Measurements from ENCODE around the gene NFATC1. TPM values are rescaled to one million over a fixed set of nuclear protein-coding genes. Genes with fewer than 3 reads are reported as not detected.

The NFATC1 gene
- polyA plus RNA-seq, 1 of the 3 experiments (the other 2 are of a cell fraction) = 0.02 TPM

DNA sequence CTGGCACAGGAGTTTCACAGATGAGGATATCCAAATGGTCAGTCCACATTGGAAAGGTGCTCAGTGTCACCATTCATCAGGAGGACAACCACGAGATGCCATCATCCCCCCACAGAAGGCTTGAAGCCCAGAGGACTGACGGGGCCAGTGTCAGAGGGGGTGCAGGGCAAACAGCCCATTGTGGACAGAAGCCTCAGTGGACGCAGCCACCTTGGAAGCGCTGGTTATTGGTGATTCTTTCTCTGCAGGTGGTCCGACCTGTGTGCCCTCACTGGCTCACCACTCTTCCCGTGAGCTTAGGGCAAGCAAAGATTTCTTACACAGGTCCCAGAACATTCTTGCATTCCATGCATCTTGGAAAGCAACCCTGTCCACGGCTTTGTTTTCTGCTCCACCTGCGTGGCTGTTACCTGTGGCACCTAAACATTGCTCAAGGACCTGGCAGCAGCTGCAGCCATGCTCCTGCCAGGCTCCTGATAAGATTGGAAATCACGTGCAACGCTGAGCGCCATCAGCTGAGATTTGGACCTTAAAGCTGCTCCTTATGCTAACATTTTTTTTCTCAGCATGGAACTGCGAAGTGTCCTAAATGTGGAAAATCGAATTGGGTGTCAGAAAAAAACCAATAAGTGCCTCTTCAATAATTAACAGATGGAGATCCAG, 172.9 kb downstream of the NFATC1 start (continued):
- TF ChIP-seq, protein P1, sequence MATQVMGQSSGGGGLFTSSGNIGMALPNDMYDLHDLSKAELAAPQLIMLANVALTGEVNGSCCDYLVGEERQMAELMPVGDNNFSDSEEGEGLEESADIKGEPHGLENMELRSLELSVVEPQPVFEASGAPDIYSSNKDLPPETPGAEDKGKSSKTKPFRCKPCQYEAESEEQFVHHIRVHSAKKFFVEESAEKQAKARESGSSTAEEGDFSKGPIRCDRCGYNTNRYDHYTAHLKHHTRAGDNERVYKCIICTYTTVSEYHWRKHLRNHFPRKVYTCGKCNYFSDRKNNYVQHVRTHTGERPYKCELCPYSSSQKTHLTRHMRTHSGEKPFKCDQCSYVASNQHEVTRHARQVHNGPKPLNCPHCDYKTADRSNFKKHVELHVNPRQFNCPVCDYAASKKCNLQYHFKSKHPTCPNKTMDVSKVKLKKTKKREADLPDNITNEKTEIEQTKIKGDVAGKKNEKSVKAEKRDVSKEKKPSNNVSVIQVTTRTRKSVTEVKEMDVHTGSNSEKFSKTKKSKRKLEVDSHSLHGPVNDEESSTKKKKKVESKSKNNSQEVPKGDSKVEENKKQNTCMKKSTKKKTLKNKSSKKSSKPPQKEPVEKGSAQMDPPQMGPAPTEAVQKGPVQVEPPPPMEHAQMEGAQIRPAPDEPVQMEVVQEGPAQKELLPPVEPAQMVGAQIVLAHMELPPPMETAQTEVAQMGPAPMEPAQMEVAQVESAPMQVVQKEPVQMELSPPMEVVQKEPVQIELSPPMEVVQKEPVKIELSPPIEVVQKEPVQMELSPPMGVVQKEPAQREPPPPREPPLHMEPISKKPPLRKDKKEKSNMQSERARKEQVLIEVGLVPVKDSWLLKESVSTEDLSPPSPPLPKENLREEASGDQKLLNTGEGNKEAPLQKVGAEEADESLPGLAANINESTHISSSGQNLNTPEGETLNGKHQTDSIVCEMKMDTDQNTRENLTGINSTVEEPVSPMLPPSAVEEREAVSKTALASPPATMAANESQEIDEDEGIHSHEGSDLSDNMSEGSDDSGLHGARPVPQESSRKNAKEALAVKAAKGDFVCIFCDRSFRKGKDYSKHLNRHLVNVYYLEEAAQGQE (IDR thresholded peaks at IDR 0.05; ENCODE audit: low read depth, low read length) = no peak
- TF ChIP-seq ELF1 (IDR thresholded peaks at IDR 0.05) = no peak

DNA sequence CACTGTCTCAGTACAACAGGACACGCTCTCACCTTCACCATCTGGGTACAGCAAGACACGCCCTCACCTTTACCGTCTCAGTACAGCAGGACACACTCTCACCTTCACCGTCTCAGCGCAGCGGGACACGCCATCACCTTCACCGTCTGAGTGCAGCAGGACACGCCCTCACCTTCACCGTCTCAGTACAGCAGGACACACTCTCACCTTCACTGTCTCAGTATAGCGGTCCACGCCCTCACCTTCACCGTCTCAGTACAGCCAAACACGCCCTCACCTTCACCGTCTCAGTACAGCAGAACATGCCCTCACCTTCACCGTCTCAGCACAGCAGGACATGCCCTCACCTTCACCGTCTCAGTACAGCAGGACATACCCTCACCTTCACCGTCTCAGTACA, 174.0 kb downstream of the NFATC1 start:
- Histone ChIP-seq H3K4me3 (ENCODE audit: low read depth in 2 of 2, low read length in 1 of 2) (no peak overlapping the region), H3K4me2 (no peak overlapping the region)

More for the DNA sequence above, 174.0 kb downstream of the NFATC1 start:
- 33% methylated on average over 18 of the region's 18 CpGs for WGBS (ENCODE audit: low lambda C conversion rate)
- TF ChIP-seq RAD21 (IDR thresholded peaks at IDR 0.05; ENCODE audit: low read length) = no peak
- TF ChIP-seq TCF12 (IDR thresholded peaks at IDR 0.05) = no peak
- TF ChIP-seq, protein P2, sequence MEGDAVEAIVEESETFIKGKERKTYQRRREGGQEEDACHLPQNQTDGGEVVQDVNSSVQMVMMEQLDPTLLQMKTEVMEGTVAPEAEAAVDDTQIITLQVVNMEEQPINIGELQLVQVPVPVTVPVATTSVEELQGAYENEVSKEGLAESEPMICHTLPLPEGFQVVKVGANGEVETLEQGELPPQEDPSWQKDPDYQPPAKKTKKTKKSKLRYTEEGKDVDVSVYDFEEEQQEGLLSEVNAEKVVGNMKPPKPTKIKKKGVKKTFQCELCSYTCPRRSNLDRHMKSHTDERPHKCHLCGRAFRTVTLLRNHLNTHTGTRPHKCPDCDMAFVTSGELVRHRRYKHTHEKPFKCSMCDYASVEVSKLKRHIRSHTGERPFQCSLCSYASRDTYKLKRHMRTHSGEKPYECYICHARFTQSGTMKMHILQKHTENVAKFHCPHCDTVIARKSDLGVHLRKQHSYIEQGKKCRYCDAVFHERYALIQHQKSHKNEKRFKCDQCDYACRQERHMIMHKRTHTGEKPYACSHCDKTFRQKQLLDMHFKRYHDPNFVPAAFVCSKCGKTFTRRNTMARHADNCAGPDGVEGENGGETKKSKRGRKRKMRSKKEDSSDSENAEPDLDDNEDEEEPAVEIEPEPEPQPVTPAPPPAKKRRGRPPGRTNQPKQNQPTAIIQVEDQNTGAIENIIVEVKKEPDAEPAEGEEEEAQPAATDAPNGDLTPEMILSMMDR (IDR thresholded peaks at IDR 0.05) = no peak
- TF ChIP-seq ELF1 (IDR thresholded peaks at IDR 0.05) = no peak
- TF ChIP-seq, protein P3, sequence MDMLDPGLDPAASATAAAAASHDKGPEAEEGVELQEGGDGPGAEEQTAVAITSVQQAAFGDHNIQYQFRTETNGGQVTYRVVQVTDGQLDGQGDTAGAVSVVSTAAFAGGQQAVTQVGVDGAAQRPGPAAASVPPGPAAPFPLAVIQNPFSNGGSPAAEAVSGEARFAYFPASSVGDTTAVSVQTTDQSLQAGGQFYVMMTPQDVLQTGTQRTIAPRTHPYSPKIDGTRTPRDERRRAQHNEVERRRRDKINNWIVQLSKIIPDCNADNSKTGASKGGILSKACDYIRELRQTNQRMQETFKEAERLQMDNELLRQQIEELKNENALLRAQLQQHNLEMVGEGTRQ (IDR thresholded peaks at IDR 0.05; ENCODE audit: borderline replicate concordance, low read depth, low read length) = no peak
- no peak for TF ChIP-seq POLR2AphosphoS5 (IDR thresholded peaks at IDR 0.05; ENCODE audit: low read depth, low read length)
- TF ChIP-seq GABPA (IDR thresholded peaks at IDR 0.05; ENCODE audit: low read depth) = no peak
- no peak for TF ChIP-seq FOXM1 (IDR thresholded peaks at IDR 0.05; ENCODE audit: low read depth)
- TF ChIP-seq GATA2 (CRISPR knock-in tag; IDR thresholded peaks at IDR 0.05) = no peak
- TF ChIP-seq, protein P4, sequence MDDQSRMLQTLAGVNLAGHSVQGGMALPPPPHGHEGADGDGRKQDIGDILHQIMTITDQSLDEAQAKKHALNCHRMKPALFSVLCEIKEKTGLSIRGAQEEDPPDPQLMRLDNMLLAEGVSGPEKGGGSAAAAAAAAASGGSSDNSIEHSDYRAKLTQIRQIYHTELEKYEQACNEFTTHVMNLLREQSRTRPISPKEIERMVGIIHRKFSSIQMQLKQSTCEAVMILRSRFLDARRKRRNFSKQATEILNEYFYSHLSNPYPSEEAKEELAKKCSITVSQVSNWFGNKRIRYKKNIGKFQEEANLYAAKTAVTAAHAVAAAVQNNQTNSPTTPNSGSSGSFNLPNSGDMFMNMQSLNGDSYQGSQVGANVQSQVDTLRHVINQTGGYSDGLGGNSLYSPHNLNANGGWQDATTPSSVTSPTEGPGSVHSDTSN (IDR thresholded peaks at IDR 0.05) = no peak
- no peak for TF ChIP-seq JUND (IDR thresholded peaks at IDR 0.05)
- no peak for TF ChIP-seq FOSL2 (IDR thresholded peaks at IDR 0.05; ENCODE audit: borderline replicate concordance, low read depth)
- TF ChIP-seq RCOR1 (IDR thresholded peaks at IDR 0.05; ENCODE audit: low read length) = no peak
- no peak for TF ChIP-seq TEAD4 (IDR thresholded peaks at IDR 0.05; ENCODE audit: borderline replicate concordance, insufficient read depth)
- TF ChIP-seq, protein P5, sequence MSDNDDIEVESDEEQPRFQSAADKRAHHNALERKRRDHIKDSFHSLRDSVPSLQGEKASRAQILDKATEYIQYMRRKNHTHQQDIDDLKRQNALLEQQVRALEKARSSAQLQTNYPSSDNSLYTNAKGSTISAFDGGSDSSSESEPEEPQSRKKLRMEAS (IDR thresholded peaks at IDR 0.05; ENCODE audit: low read depth) = no peak
- no peak for TF ChIP-seq NFIC (IDR thresholded peaks at IDR 0.05; ENCODE audit: borderline replicate concordance)
- TF ChIP-seq TAF1 (IDR thresholded peaks at IDR 0.05; ENCODE audit: borderline replicate concordance, low read depth, low read length) = no peak
- TF ChIP-seq SMC3 (IDR thresholded peaks at IDR 0.05; ENCODE audit: low read depth, low read length) = no peak
- TF ChIP-seq MXI1 (IDR thresholded peaks at IDR 0.05; ENCODE audit: low read depth, low read length) = no peak
- ChIA-PET POLR2A (no interaction called here), CTCF (no interaction called here)
- no peak overlapping the region for H3K9ac ChIP-seq
- no peak overlapping the region for H2AFZ ChIP-seq (ENCODE audit: low read depth)
- no peaks in the 10 kb centered on the region for H3F3A ChIP-seq (replicated peaks; ENCODE audit: insufficient read depth)
- DNase-seq = no peak
- H4K20me1 ChIP-seq (ENCODE audit: insufficient read depth) = no peaks in the 10 kb centered on the region
- H3K79me2 ChIP-seq (ENCODE audit: insufficient read depth) = no peaks in the 10 kb centered on the region
- H3K27ac ChIP-seq (ENCODE audit: low read depth in 2 of 2, low read length in 1 of 2) = no peak overlapping the region
- H3K27me3 ChIP-seq (ENCODE audit: insufficient read depth) = peaks cover 53% of the 10 kb centered on the region
- H3K36me3 ChIP-seq (replicated peaks in 1 of 2; ENCODE audit: control insufficient read depth in 1 of 2, insufficient read depth in 2 of 2, low read length in 1 of 2) = no peaks in the 10 kb centered on the region
- H3K4me1 ChIP-seq (ENCODE audit: control insufficient read depth in 1 of 2, insufficient read depth in 2 of 2, low read depth in 1 of 2, low read length in 1 of 2) = peaks cover 0 to 12% of the 10 kb centered on the region in 2 experiments; a peak in 1 of 4 replicates
- H3K9me2 ChIP-seq = no peaks in the 10 kb centered on the region
- peaks cover 10% of the 10 kb centered on the region; the same call in 1 of the 2 replicates for H3K9me3 ChIP-seq
